Activated naive CD8-positive, alpha-beta T cell treated with anti-CD3 and anti-CD28 coated beads, Interleukin-2, amount 10 ng/mL, durations not matched to agents 7 days and 5 days (primary cell): ENCODE results near the gene AHDC1. TPM values are rescaled to one million over a fixed set of nuclear protein-coding genes. Genes with fewer than 3 reads are reported as not detected.

Experiments used
- ATAC-seq: fragments of 150-1000 bp; cut with Tn5 transposase; one replicate; pipeline ENCODE4 v1.10.0; 2021; ENCODE audit warnings: low read depth, moderate library complexity
- POLR2A ChIA-PET: fragments of 350-600 bp; sonication (Branson Sonifier 250); formaldehyde crosslinking; loops from one replicate; lab custom pipeline; 2021; ENCODE audit warnings: antibody characterized with exemption; lab: Charles Lee
- DNase-seq: peaks from one replicate; pipeline ENCODE4 v3.0.0; 2021
- H3K27ac Mint-ChIP-seq: one replicate; pipeline ENCODE4 v1.8.0; 2022; ENCODE audit warnings: mild to moderate bottlenecking, mixed read lengths
- H3K27me3 Mint-ChIP-seq: one replicate; pipeline ENCODE4 v1.8.0; 2022; ENCODE audit warnings: mild to moderate bottlenecking, moderate library complexity, mixed read lengths
- H3K36me3 Mint-ChIP-seq: one replicate; pipeline ENCODE4 v1.8.0; 2021; ENCODE audit warnings: mild to moderate bottlenecking, mixed read lengths
- H3K4me1 Mint-ChIP-seq: one replicate; pipeline ENCODE4 v1.8.0; 2021; ENCODE audit warnings: mixed read lengths
- H3K4me3 Mint-ChIP-seq: one replicate; pipeline ENCODE4 v1.8.0; 2022; ENCODE audit warnings: mild to moderate bottlenecking, moderate library complexity, mixed read lengths
- H3K9me3 Mint-ChIP-seq: one replicate; pipeline ENCODE4 v1.8.0; 2021; ENCODE audit warnings: mixed read lengths
- total RNA-seq, 2 experiments: library from RNA; stranded (reverse); gene quantifications; one replicate each; pipeline ENCODE4 v1.2.3, GENCODE V29; 2021

The AHDC1 gene
- total RNA-seq, 2 experiments from 2014 or later, result 21.6 to 22.2 TPM

DNA sequence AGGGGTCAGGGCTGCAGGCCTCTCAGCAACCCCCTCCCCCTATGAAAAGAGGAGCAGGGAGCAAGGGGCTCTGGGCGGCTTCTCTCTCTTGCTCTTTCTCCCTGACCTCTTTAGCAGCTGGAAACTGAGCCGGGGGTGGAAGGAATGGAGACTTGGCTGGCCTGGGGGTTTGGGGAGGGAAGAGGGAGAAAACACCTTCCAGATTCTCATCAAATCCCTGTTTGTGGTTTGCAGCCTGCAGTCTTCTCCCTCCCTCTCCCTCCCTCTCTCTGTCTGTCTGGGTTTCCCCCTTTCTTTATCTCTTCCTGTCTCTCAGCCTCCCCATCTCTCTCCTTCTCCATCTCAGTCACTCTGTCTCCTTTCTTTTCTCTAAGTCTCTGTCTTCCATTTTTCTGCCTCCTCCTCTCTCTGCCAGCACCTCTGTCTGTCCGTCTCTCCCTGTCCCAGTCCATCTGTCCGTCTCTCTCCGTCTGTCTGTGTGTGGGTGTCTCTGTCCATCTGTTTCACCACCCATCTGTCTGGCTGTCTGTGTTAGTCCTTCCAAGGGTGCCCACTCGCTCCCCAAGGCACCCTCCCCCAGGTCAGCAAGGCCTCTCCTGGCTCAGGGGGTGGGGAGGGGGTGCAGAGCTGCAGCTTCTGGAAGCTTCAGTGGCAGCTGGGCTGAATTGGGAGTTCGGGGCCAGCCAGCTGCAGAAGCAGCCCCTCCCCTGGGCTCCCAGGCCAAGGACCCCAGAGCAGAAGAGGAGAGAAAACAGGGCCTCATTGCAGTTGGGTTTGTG is 6.2 kb downstream of the AHDC1 start:
- no peak for DNase-seq
- Mint-ChIP-seq H3K36me3 (peaks cover 3% of the 10 kb centered on the region), H3K27me3 (no peaks in the 10 kb centered on the region), H3K9me3 (no peaks in the 10 kb centered on the region), H3K27ac (peak overlapping the region; percentile 46), H3K4me1 (peaks cover 30% of the 10 kb centered on the region), H3K4me3 (peak overlapping the region; percentile 17)
- POLR2A ChIA-PET, result interaction anchor here (0.8 kb wide), 1 partner anchor 33 kb away, joined by 3 read pairs; no protein-coding TSS in a partner anchor
- ATAC-seq, result no peak

DNA sequence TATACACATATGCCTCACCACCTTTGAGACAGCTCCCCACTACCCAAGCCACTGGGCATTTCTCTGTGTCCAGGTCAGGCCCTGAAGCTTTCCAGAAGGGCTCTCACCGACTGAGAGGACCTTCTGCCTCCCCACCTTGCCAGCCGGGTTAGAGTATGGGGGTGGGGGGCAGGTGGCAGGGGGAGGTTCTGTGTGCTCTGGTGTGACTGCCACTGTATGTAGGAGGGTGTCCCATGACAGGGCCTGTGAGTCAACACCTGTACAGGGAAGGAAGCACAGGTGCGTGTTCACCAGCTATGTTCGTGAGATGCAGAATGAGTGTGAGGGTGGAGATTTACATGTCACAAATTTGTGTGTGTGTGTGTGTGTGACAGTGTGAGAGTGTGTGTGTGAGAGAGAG is 7.0 kb downstream of the AHDC1 start:
- DNase-seq, result no peak
- no peak for ATAC-seq
- Mint-ChIP-seq H3K27me3 (no peaks in the 10 kb centered on the region), H3K27ac (no peak overlapping the region), H3K9me3 (no peaks in the 10 kb centered on the region), H3K4me3 (no peak overlapping the region), H3K36me3 (peaks cover 3% of the 10 kb centered on the region), H3K4me1 (peaks cover 27% of the 10 kb centered on the region)
- POLR2A ChIA-PET, result interaction anchor here (0.8 kb wide), 2 partner anchors 32 to 302 kb away, joined by 3 read pairs; no protein-coding TSS in a partner anchor

DNA sequence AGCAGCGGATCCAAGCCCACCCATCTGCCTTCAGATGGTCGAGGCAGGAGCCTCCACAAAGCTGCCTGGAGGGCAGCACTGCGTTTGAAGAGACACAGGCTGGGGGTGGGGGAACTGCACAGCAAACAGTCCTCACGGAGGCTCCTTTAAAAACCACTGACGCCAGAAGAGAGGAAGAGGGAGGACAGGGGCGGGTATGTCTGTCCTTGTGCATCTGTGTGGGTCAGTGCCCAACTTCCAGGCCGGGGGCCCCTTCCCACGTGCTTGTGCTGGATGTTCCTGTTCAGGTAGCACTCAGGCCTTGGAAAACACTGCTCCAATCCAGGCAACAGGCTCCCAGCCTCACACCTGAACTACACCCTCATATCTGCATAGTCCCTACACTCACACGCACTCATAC is 7.7 kb downstream of the AHDC1 start:
- POLR2A ChIA-PET, result interaction anchor here (0.8 to 1.9 kb wide), 4 partner anchors 8 to 301 kb away, joined by 3 to 8 read pairs (median 3); partner anchors contain the start of gene AHDC1
- H3K27me3 Mint-ChIP-seq, result no peaks in the 10 kb centered on the region
- H3K9me3 Mint-ChIP-seq, result no peaks in the 10 kb centered on the region
- H3K36me3 Mint-ChIP-seq, result peaks cover 3% of the 10 kb centered on the region
- DNase-seq, result no peak
- ATAC-seq, result no peak
- H3K4me3 Mint-ChIP-seq, result no peak overlapping the region
- no peak overlapping the region for H3K27ac Mint-ChIP-seq
- peaks cover 23% of the 10 kb centered on the region for H3K4me1 Mint-ChIP-seq

DNA sequence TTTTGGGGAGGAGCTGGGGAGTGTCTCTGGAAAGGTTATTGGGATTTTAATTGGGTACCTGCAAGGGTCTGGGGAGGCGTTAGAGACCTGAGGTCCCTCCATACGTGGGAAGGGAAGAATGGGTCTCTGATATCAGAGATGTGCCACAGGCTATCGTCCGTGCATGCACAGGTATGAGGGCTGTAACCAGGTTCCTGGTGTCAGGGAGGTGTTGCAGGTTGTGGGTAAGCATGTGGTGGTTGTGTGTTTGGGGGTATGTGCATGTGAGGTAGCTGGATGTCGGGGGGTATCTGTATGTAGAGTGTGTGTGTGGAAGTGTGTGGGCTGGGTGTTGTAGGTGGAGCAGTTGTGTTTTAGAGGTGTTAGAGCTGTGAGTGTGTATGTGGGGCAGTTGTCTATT is 8.3 kb downstream of the AHDC1 start:
- POLR2A ChIA-PET, result interaction anchor here (0.5 to 1.9 kb wide), 4 partner anchors 8 to 73 kb away, joined by 3 to 8 read pairs (median 3); partner anchors contain the start of gene AHDC1
- H3K4me3 Mint-ChIP-seq, result no peak overlapping the region
- H3K9me3 Mint-ChIP-seq, result no peaks in the 10 kb centered on the region
- no peak overlapping the region for H3K27ac Mint-ChIP-seq
- H3K27me3 Mint-ChIP-seq, result no peaks in the 10 kb centered on the region
- H3K36me3 Mint-ChIP-seq, result peaks cover 3% of the 10 kb centered on the region
- ATAC-seq, result peak; percentile 27
- H3K4me1 Mint-ChIP-seq, result peaks cover 20% of the 10 kb centered on the region
- DNase-seq, result no peak

DNA sequence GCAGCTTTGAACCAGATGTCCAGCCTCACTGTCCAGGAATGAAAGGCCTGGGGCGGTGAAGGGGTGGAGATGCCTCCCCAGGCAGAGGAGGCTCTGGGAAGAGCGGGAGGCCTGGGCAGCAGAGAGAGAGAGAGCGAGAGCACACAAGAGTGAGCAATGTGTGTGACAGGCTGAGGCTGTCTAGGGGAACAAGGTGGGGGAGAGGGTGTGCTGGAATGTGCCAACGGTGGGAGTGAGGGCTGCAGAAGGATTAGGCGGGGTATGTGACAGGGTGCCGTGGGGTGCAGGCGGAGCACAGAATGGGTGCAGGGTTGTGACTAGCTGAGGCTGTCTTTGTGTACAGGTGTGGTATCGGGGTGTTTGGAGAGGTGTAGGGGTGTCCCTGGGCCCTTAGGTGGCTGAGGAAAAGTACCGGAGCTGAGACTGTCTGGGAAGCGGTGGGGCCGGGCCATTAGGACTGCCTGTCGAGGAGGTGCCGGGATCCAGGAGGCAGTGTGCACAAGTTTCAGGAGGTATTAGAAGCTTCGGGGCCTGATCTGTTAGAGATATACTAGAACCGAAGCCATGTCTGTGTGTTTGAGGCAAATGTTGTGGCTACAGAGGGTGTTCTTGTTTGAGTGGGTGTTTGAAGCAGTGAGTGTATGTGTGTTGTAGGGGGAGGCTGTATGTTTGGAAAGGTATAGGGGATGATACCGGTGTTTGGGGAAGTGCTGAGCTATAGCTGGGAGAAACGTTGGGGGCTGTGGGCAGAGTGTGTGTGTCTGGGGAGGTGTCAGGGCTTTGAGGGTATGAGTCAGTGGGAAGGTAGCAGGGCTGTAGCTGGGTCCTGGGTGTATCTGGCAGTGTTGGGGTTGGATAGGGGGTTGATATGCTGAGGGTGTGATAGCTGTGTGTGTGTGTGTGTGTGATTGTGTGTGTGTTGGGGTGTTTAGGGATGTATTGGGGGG is 9.1 kb downstream of the AHDC1 start:
- ATAC-seq (peak; percentile 49), DNase-seq (no peak)
- POLR2A ChIA-PET, result interaction anchor here (0.5 to 1.9 kb wide), 4 partner anchors 9 to 72 kb away, joined by 3 to 8 read pairs (median 3); partner anchors contain the start of gene AHDC1

DNA sequence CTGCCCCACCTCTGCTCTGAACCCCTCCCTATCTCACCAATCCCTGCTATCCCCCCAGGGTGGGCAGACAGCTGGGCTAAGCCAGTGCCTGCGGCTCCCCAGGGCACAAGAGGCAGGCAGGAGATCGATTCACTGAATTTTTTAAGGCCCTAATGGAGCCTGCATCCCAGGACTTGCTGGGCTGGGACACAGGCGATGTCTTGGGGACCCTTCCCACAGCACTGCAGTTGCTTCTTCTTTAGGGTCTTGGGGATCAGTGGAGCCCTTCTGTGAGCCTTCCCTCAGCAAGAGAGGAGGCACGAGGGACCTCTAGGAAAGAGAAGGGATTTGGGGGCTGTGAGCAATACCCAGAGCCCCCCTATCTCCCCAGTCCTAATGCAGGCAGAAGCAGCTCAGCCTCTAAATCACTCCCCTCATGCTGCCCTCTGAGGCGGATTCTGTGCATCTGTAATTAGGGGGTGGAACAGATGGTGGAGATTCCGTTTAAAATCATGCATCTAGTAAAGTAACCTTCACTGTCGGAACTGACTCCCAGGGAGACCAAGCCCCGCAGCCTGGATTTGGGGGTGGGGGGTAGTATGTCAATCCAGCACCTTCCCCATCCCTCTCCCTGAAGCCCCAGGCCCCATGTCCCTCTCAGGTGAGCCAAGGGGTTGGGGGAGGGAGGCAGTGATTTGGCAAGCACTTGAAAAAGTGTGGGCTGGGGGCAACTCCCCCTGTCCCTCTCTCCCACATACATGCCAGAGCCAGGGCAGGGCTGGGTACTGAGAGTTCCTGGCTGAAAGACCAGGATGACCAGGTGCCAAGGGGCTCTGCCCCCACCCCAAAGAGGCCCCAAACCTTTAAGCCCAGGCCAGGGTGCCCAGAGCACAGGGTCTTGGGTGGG is 10.0 kb downstream of the AHDC1 start:
- Mint-ChIP-seq H3K4me3 (no peak overlapping the region), H3K9me3 (no peaks in the 10 kb centered on the region), H3K27me3 (no peaks in the 10 kb centered on the region), H3K27ac (no peak overlapping the region), H3K4me1 (peaks cover 13% of the 10 kb centered on the region), H3K36me3 (peaks cover 3% of the 10 kb centered on the region)
- POLR2A ChIA-PET, result interaction anchor here (1.4 kb wide), 1 partner anchor 10 kb away, joined by 3 read pairs; the partner anchor contains the start of gene AHDC1
- no peak for ATAC-seq
- DNase-seq, result no peak

More for the DNA sequence above, 9.1 kb downstream of the AHDC1 start:
- peaks cover 3% of the 10 kb centered on the region for H3K36me3 Mint-ChIP-seq
- H3K4me1 Mint-ChIP-seq, result peaks cover 15% of the 10 kb centered on the region
- no peak overlapping the region for H3K4me3 Mint-ChIP-seq
- H3K9me3 Mint-ChIP-seq, result no peaks in the 10 kb centered on the region
- H3K27me3 Mint-ChIP-seq, result no peaks in the 10 kb centered on the region
- no peak overlapping the region for H3K27ac Mint-ChIP-seq

DNA sequence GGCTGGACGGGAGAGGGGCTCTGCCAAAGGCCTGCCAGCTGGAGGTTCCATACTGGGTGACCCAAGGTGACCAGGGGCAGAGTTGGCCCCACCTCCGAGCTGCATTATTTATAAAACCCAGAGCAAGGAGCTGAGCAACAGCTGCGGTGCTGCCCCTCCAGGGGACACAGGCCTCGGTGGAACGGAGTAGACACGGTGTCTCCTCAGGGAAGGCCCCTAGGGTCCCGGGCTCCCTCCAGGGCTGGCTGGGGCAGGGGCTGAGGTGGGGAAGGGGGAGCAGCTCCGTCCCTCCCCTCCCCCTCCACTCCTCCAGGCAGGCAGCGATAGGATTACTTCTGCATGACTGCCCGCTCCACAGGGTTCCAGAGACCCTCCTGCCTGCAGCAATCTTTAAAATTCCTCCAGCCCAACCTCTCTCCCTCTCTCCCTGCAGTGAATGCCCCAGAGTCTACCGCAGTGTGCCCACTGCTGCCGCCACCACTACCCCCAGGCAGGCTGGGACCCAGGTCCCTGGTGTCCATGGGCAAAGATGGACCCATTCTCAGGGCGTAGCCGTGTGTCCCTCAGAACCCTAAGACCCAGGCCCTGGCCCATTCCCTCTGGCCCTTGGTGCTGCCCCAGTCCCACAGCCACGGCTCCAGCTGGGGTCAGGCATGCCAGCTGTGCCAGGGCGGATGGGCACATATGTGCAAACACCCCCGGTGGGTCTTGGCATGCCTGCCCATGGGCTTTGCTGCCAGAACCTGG is 10.8 kb downstream of the AHDC1 start:
- Mint-ChIP-seq H3K9me3 (no peaks in the 10 kb centered on the region), H3K36me3 (peaks cover 3% of the 10 kb centered on the region), H3K4me1 (peaks cover 7% of the 10 kb centered on the region), H3K4me3 (no peak overlapping the region), H3K27ac (no peak overlapping the region), H3K27me3 (no peaks in the 10 kb centered on the region)
- ATAC-seq, result no peak
- POLR2A ChIA-PET, result interaction anchor here (1.4 kb wide), 1 partner anchor 11 kb away, joined by 3 read pairs; the partner anchor contains the start of gene AHDC1
- no peak for DNase-seq

DNA sequence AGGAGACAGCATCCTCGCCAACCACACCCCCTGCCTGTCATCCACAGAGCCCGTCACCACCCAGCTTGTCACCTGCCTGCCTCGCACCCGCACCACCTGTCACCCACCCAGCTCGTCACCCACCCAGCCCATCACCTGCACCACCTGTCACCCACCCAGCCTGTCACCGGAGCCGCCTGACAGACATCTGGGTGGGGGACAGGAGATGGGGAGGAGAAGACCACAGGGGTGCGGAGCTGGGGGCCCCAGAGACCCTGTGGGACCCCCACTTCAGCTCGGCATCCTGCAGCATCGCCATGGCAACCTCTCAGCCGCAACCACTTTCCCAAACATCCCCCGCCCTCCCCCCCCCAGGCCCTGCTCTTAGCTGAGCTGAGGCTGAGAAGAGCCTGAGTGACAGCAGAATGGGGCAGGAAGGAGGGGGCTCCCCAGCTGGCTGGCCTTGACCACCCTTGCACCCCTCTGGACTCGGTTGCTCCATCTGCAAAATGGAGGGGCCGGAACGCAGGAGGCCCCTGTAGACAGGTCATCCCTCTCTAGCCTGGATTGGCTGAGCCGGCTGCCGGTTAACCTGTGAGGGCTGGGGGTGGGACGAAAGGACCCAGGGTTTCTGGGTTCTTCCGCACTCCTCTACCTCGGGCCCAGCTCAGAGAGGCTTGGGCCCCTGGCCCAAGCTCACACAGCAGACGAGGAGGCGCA is 11.6 kb downstream of the AHDC1 start:
- ATAC-seq (no peak), DNase-seq (no peak)
- peaks cover under 1% of the 10 kb centered on the region for H3K4me1 Mint-ChIP-seq
- no peak overlapping the region for H3K27ac Mint-ChIP-seq
- H3K27me3 Mint-ChIP-seq, result no peaks in the 10 kb centered on the region
- H3K9me3 Mint-ChIP-seq, result no peaks in the 10 kb centered on the region
- H3K36me3 Mint-ChIP-seq, result no peaks in the 10 kb centered on the region
- POLR2A ChIA-PET, result interaction anchor here (1.4 kb wide), 1 partner anchor 11 kb away, joined by 3 read pairs; the partner anchor contains the start of gene AHDC1
- H3K4me3 Mint-ChIP-seq, result no peak overlapping the region

DNA sequence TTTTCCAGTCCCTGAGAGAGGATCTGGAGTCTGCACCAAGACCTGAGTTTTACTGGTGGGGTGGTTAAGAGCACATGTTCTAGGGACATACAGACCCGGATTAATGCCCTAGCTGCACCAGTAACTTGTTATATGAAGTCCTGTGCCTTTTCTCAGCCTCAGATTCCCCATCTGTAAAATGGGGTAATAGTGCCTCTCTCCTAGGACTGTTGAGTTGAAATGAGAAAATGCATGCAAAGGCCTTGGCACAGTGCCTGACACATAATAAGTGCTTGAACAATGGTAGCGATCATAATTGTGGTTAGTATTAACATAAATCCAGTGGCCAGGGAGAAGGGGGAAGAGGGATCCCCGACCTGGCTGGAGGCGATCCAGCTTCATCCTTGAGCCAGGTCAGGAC is 12.3 kb downstream of the AHDC1 start:
- Mint-ChIP-seq H3K27ac (no peak overlapping the region), H3K27me3 (no peaks in the 10 kb centered on the region), H3K4me1 (no peaks in the 10 kb centered on the region), H3K9me3 (no peaks in the 10 kb centered on the region), H3K36me3 (no peaks in the 10 kb centered on the region), H3K4me3 (no peak overlapping the region)
- POLR2A ChIA-PET, result no interaction called here
- ATAC-seq (no peak), DNase-seq (no peak)

DNA sequence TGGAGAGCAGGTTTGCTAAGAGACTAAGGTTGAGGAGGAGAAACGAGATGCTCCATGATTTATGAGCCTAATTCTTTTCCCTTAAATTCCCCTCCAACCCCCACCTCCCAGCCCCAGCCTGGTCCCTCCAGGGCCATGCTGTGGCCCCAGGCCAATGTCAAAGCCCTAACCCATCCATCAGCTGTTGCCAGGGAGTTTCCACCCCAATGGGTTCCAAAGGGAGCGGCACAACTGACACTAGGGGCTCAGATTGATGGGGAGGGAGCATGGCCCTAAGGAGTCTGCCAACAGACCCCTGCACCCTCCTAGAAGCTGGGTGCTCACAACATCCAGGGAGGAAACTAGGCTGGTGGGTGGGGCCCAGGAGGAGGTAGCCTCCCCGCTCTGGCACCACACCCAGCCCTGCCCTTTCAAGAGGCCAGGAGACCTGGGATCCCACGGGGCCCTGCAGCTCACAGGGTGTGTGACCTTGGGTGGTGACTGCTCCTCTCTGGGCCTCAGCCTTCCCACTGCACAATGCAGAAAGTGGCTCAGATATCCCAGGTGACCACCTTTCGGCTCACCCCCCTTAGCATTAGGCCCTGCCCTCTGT is 12.9 kb downstream of the AHDC1 start:
- ATAC-seq (no peak), DNase-seq (no peak)
- no peak overlapping the region for H3K27ac Mint-ChIP-seq
- H3K27me3 Mint-ChIP-seq, result no peaks in the 10 kb centered on the region
- H3K36me3 Mint-ChIP-seq, result no peaks in the 10 kb centered on the region
- no peak overlapping the region for H3K4me3 Mint-ChIP-seq
- H3K9me3 Mint-ChIP-seq, result no peaks in the 10 kb centered on the region
- no peaks in the 10 kb centered on the region for H3K4me1 Mint-ChIP-seq
- POLR2A ChIA-PET, result no interaction called here

DNA sequence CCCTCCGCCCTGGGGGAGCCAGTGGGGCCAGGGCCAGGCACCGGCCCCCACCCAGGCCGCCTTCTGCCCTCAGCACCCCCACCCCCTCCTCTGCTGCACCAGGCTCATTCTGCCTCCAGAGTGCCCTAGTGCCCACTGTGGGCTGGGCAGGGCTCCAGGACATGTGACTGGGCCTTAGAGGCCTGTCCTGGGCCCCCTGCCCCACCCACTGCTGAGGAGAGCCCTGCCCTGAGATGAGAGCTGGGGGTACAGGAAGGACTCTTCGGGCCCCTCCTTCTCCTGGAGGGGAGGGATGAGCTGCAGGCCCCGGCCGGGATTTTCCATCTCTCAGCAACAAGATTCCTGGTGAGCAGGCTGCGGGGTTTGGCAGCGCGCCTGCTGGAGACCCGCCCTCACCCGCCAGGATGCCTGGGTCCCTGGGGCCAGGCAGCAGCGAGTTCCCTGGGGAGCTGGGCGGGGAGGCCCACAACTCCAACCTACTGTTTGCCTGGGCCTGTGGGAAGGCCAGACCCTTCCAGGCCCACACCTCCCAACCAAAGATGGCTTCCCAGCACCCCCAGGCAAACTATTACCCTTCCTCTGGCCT is 14.0 kb downstream of the AHDC1 start:
- no peak for ATAC-seq
- no peak overlapping the region for H3K4me3 Mint-ChIP-seq
- no peak overlapping the region for H3K27ac Mint-ChIP-seq
- no peak for DNase-seq
- H3K9me3 Mint-ChIP-seq, result no peaks in the 10 kb centered on the region
- POLR2A ChIA-PET, result no interaction called here
- no peaks in the 10 kb centered on the region for H3K4me1 Mint-ChIP-seq
- H3K27me3 Mint-ChIP-seq, result no peaks in the 10 kb centered on the region
- H3K36me3 Mint-ChIP-seq, result no peaks in the 10 kb centered on the region
